H1 (cell line): ENCODE results near the gene NOL4L.
A peak's percentile ranks its signal among the peaks of the same experiment; 100 is the strongest.

Experiments used
- CREB1 ChIP-seq: IDR thresholded peaks from 2 replicates; pipeline ENCODE4 v1.6.1; 2012; ENCODE audit warnings: inconsistent platforms
- EZH2 ChIP-seq: fragments of 200-600 bp; sonication (generic); IDR thresholded peaks from 2 replicates; pipeline ENCODE4 v1.7.1; 2012; ENCODE audit warnings: low read depth, mild to moderate bottlenecking, moderate library complexity, low read length, inconsistent platforms; ENCODE audit not compliant: severe bottlenecking
- GABPA ChIP-seq: IDR thresholded peaks from 2 replicates; pipeline ENCODE4 v1.6.1; 2011; ENCODE audit warnings: mild to moderate bottlenecking, low read length, moderate library complexity, borderline replicate concordance; ENCODE audit not compliant: insufficient read depth
- POLR2A ChIP-seq, 2 experiments: IDR thresholded peaks; 1 replicate in 1 of 2; 2 replicates in 1 of 2; pipeline ENCODE4 v1.6.1; 2011; ENCODE audit warnings: low read depth in 2 of 2, low read length in 2 of 2, mild to moderate bottlenecking in 2 of 2; ENCODE audit errors: control extremely low read depth in 1 of 2
- TF ChIP-seq, protein P1 (sequence below), 3 experiments: IDR thresholded peaks; 1 replicate in 2 of 3; 2 replicates in 1 of 3; pipeline versions ENCODE4 v1.5.1 to v1.6.1; 2011; ENCODE audit warnings: low read length in 3 of 3, mild to moderate bottlenecking in 3 of 3, inconsistent platforms in 2 of 3, low read depth in 1 of 3, moderate library complexity in 1 of 3; ENCODE audit not compliant: insufficient read depth in 1 of 3; ENCODE audit errors: control extremely low read depth in 1 of 3
- TF ChIP-seq, protein P2 (sequence below): IDR thresholded peaks from 2 replicates; pipeline ENCODE4 v1.6.1; 2012; ENCODE audit warnings: inconsistent platforms
- TF ChIP-seq, protein P3 (sequence below): IDR thresholded peaks from 2 replicates; pipeline ENCODE4 v1.6.1; 2011; ENCODE audit warnings: low read length, improper control_type of control experiment
- TF ChIP-seq, protein P4 (sequence below): IDR thresholded peaks from 2 replicates; pipeline ENCODE4 v1.6.1; 2012; ENCODE audit warnings: inconsistent platforms

DNA sequence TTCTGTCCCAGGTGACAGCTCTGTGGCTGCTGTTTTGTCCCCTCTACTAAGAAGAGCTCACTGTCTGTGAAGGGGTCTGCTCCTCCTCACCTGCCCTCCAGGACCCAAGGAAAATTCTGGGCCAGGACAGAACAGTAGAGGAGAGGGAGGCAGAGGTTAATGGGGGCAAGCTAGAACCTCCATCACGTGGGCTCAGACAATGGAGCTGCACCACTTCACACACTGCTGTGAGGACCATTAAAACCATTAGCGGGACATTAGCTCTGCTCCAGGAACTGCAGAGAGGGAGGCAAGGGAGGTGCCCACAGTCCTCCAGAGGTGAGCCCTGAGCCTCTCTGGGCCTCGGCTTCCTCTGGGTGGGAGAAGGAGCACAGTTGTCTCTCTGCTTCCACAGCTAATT is 78.4 kb downstream of the NOL4L start:
- TF ChIP-seq POLR2A (IDR thresholded peaks at IDR 0.05; ENCODE audit: control extremely low read depth in 1 of 2, low read depth in 2 of 2, low read length in 2 of 2), result no peak
- TF ChIP-seq, protein P1, sequence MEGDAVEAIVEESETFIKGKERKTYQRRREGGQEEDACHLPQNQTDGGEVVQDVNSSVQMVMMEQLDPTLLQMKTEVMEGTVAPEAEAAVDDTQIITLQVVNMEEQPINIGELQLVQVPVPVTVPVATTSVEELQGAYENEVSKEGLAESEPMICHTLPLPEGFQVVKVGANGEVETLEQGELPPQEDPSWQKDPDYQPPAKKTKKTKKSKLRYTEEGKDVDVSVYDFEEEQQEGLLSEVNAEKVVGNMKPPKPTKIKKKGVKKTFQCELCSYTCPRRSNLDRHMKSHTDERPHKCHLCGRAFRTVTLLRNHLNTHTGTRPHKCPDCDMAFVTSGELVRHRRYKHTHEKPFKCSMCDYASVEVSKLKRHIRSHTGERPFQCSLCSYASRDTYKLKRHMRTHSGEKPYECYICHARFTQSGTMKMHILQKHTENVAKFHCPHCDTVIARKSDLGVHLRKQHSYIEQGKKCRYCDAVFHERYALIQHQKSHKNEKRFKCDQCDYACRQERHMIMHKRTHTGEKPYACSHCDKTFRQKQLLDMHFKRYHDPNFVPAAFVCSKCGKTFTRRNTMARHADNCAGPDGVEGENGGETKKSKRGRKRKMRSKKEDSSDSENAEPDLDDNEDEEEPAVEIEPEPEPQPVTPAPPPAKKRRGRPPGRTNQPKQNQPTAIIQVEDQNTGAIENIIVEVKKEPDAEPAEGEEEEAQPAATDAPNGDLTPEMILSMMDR (IDR thresholded peaks at IDR 0.05; ENCODE audit: control extremely low read depth in 1 of 3, insufficient read depth in 1 of 3, low read depth in 1 of 3, low read length in 3 of 3), result no peak
- TF ChIP-seq, protein P2, sequence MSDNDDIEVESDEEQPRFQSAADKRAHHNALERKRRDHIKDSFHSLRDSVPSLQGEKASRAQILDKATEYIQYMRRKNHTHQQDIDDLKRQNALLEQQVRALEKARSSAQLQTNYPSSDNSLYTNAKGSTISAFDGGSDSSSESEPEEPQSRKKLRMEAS, result no peak
- TF ChIP-seq, protein P3, sequence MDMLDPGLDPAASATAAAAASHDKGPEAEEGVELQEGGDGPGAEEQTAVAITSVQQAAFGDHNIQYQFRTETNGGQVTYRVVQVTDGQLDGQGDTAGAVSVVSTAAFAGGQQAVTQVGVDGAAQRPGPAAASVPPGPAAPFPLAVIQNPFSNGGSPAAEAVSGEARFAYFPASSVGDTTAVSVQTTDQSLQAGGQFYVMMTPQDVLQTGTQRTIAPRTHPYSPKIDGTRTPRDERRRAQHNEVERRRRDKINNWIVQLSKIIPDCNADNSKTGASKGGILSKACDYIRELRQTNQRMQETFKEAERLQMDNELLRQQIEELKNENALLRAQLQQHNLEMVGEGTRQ, result peak; percentile 32; the same call in 1 of the 2 replicates
- no peak for TF ChIP-seq GABPA
- TF ChIP-seq, protein P4, sequence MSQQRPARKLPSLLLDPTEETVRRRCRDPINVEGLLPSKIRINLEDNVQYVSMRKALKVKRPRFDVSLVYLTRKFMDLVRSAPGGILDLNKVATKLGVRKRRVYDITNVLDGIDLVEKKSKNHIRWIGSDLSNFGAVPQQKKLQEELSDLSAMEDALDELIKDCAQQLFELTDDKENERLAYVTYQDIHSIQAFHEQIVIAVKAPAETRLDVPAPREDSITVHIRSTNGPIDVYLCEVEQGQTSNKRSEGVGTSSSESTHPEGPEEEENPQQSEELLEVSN, result no peak
- no peak for TF ChIP-seq EZH2
- no peak for TF ChIP-seq CREB1
